ENCODE data around the gene GRPR. TPM values are rescaled to one million over a fixed set of nuclear protein-coding genes. Genes with fewer than 3 reads are reported as not detected.
A peak's percentile ranks its signal among the peaks of the same experiment; 100 is the strongest.
"Not testable (repeated sequence)": the region's sequence is repeated elsewhere in the genome, so short reads cannot be mapped to it uniquely, and the experiment has no call there.

GRPR gene
- total RNA-seq, 1 donor from 2014 or later, result not detected

DNA sequence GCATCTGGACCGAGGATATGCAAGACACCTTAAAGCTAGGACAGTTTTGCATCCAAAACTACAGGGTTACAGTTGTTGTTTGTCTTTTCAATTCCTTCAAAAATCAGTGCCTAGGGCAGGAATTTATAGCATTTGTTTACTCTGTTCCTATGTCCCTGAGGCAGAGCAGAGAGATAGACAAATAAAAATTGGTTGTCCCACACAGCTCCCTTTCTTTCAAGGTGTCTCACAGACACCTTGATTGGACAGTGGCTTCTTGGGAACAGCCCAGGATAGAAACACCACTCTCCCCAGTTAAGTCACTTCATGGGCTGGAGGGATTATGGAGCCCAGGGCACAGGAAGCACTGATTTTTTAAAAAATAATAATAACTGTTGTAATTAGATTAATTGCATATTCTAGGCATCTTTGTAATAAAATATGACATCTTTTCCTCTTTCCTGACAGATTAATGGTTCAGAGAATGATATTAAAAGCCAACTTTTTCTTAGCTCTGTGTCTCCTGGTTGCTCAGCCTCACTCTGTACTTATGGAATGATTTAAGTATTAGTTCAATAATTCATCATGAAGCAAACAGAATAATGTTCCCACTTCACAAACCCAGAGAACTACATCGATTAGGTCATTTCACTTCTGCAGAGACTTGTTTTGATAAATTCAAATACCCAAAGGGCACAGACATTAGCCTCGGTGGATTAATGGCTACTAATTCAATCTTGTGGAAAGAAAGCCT, 52.1 kb downstream of the GRPR start:
- DNase-seq (ENCODE audit: low spot score) (no peak), ATAC-seq (no peak)

DNA sequence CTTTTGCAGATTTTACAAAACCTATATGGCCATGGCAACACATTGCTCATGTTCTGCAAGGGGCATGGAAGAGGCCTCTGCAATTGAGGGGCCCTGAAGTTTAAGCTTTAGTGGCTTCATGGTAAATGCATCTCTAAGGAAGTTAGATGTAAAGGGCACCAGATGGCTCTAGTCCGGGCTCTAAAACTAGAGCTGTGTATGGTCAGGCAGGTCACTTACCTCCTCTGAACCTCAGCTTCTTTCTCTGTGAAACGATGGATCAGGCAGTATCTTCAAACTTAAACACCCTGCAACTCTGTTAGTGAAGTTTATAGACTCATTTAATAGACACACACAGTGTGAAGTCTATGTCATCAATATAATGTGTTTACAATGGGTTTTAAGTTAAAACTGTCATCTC, 53.9 kb downstream of the GRPR start:
- no peak for DNase-seq (ENCODE audit: low spot score)
- ATAC-seq, result no peak

DNA sequence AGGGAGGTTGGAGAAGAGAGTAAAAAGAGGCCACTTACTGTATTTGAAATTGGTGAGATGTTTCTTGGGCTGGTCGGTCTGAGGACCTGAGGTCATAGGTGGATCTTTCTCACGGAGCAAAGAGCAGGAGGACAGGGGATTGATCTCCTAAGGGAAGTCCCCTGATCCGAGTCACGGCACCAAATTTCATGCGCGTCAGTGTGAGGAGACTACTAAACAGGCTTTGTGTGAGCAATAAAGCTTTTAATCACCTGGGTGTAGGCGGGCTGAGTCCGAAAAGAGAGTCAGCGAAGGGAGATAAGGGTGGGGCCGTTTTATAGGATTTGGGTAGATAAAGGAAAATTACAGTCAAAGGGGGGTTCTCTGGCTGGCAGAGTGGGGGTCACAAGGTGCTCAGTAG, 60.5 kb downstream of the GRPR start:
- not testable (repeated sequence) for DNase-seq (ENCODE audit: low spot score); ATAC-seq

DNA sequence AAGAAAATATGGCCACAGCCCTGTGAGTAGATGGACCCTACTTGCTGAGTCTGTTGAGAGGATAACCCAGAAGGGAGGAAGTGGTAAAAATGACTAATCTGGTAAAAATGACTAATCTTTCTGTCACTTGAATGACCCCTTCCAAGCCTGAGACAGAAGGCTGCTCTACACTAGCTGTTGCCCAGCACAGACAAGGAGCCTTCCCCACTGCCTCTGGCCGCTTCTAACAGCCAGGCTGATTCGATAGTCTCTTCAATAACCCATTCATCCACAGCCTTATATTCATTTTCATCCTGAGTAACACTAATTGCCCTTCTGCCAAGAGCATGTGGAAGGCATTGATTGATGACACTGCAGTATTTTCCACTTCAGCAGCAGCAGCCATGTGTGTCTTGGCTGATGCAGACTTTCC, 62.4 kb downstream of the GRPR start:
- ATAC-seq (no peak), DNase-seq (ENCODE audit: low spot score) (no peak)

DNA sequence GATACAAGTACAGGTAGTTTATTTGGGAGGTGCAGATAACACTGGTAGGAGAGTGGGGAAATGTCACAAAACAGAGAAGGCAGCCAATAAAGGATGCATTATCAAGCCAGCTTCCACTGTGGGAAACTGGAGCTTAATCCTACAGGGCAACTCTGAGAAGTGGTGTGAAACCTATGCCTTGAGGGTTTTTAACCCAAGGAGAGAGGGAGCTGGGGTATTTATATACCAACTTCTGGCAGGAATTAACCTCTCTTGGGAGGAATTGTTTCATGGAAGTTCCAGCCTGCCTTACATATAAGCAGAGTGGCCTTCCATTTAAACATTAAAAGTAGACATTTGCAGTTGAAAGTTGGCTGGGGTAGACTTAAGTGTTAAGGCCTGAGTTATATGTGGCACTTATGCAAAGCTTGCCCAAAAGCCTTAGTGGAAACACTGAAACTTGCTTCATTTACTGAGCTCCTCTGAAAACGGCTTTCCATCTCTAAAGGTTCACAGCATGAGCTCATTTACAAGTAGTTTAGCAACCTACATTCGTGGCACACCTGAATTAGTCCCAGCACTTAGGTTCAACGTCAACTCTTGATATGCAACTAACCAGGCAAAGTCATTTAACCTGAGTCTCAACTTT, 63.1 kb downstream of the GRPR start:
- ATAC-seq (no peak), DNase-seq (ENCODE audit: low spot score) (no peak)

DNA sequence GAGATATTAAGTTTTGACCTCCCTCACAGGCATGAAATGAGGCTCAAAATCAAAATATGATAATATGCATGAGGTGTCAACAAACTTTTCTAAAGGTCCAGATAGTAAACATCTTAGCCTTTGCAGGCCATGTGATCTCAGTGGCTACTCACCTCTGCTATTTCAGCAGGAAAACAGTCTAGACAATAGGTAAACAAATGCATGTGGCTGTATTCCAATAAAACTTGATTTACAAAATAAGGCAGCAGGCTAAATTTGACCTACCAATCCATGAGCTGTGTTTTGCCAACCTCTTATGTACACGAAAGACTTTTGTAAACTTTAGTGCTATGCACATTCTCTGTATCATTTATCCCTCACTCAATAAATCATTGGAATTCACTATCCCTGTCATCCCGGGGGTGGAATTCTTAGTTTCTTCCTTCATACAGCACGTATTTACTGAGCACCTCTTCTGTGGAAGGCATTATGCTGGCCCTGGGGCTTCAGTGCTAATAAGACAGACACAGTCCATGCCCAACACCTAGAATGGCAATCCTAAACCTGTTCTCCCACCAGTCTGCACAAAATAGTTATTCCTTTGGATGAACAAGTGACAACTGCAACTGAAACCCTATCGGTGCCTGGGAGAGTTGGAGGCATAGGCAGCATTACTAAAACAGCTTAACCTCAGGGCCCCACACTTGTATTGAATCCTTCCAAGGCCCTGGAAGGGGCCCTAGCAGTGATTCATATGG, 63.8 kb downstream of the GRPR start:
- ATAC-seq (no peak), DNase-seq (ENCODE audit: low spot score) (no peak)

DNA sequence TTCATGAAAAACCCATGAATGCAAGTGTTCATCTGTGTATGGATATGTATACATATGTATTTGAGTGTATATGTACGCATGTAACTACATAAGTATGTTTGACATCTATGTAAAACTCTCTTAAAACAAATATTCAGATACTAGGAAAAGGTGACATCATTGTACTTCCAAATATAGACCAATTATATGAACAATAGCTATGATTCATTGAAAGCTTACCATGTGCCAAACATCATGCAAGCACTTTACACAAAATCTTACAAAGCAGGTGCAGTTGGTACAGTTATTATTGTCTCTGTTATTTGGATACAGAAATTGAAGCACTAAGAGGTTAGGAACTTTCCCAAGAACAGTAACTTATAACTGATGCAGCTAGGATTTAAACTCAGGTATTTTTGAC, 65.3 kb downstream of the GRPR start:
- DNase-seq (ENCODE audit: low spot score), result no peak

DNA sequence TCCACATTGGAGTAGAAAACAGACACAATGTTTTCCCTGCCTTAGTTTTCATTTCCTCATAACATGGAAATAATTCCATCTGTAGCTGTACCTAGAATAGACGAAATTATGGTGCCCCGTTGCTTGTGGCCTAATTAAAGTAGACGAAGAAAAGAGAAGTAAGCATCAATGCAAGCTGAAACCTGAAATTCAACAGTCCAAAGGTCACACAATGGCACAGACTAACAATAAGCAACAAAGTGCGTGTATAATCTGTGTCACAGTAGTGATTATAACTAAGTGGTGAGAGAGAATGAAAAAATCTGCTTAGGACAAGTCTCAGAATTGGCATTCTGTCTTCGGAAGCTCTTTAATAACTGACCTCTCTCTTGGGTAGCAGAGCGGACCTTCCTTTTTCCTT, 68.2 kb downstream of the GRPR start:
- ATAC-seq, result no peak
- DNase-seq (ENCODE audit: low spot score), result no peak

More for the DNA sequence above, 65.3 kb downstream of the GRPR start:
- ATAC-seq, result no peak

DNA sequence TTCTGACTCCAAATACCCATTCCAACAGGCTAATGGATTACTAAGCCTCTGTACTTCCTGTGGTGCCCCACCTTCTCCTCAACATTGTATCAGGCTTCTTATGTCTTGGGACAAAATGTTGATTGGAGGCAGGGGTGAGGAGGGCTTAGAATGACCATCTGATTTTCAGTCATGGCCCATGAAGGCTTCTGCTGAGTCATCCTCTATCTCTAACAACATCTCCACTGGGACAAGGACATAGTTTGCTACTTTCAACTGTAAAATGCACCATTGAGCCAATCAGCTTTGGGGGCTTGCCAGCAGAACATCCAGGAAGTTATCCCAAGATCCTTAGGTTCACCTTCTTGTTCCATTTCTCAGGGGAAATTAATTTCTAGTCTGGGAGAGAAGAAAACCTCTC, 73.5 kb downstream of the GRPR start:
- DNase-seq (ENCODE audit: low spot score) (no peak), ATAC-seq (no peak)

DNA sequence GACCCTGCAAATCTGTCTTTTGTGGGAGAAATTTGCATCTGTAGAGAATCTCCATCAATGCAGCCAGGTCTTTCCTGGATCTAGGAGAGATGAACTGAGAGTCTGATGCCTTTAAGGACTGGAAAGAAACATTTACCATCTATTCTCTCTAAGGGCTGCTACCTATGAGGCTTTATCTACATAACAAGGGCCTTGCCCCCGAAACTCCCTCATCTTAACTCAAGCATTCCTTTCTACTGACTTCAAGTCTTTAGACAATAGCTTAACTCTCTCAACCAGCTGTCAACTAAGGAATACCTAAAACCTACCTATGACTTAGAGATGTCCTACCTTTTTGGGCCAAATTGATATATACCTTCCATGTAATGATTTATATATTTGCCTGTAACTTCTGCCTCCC, 76.0 kb downstream of the GRPR start:
- DNase-seq (ENCODE audit: low spot score), result no peak
- ATAC-seq, result no peak

DNA sequence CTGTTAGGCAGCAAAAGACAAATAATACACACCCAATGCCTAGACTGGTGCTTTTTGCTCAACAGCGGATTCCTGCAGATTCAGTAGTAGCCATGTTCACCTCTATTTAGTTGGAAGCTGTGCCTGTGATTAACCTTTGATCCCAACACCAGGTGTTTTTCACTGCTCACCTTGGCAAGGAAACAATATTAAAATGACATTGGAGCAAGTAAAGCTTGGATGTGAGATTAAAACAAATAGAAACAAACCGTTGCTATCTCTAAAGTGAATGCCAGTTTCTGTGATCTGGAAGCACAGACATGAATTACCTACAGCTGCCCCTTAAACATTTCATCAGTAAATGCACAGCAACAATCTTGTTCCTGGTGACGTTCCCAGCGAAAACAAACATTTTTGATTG, 79.6 kb downstream of the GRPR start:
- peak; percentile 40 for DNase-seq (ENCODE audit: low spot score)
- peak; percentile 88 for ATAC-seq

Other genes starting within 250 kb of the GRPR start
- not detected for gene MAGEB17, start 43.9 kb downstream of the GRPR start, total RNA-seq

Measured in left lobe of liver (tissue), 2 donors.